B cell (primary cell): ENCODE data around the gene FTL. TPM values are rescaled to one million over a fixed set of nuclear protein-coding genes. Genes with fewer than 3 reads are reported as not detected.
A peak's percentile ranks its signal among the peaks of the same experiment; 100 is the strongest.

Experiments used
- ATAC-seq: fragments of 200-7000 bp; cut with Tn5 transposase; one replicate; pipeline ENCODE4 v1.10.0; 2021; ENCODE audit warnings: low read depth, mild to moderate bottlenecking, moderate number of reproducible peaks, moderate library complexity
- CTCF ChIA-PET: fragments of 350-600 bp; sonication (Branson Sonifier 250); formaldehyde crosslinking; loops from one replicate; lab custom pipeline; 2021; ENCODE audit warnings: antibody characterized with exemption, inconsistent platforms; lab: Charles Lee
- POLR2A ChIA-PET: fragments of 350-600 bp; sonication (Branson Sonifier 250); formaldehyde crosslinking; loops from one replicate; lab custom pipeline; 2021; ENCODE audit warnings: antibody characterized with exemption; lab: Charles Lee
- DNase-seq: peaks from one replicate; pipeline ENCODE4 v3.0.0; 2013
- H2AFZ ChIP-seq: 2 replicates; pipeline ENCODE4 v1.6.1; 2012; ENCODE audit warnings: mild to moderate bottlenecking, low read depth, low read length; ENCODE audit not compliant: insufficient read depth, poor library complexity, severe bottlenecking
- H3K27ac ChIP-seq, 2 donors: 1 replicate in 1 of 2; 2 replicates in 1 of 2; pipeline ENCODE4 v1.5.1; 2012 to 2013; ENCODE audit warnings: low read length in 2 of 2, mild to moderate bottlenecking in 2 of 2, moderate library complexity in 1 of 2
- H3K27me3 ChIP-seq, 4 experiments: fragments of 200-600 bp in 1 of 4; sonication (generic) in 1 of 4; replicated peaks in 1 of 4; 1 replicate in 2 of 4; 2 replicates in 2 of 4; pipeline versions ENCODE4 v1.6.1 to v1.7.0; 2013 to 2016; ENCODE audit warnings: low read length in 3 of 4, mild to moderate bottlenecking in 2 of 4, mixed read lengths in 1 of 4, moderate library complexity in 1 of 4; ENCODE audit not compliant: insufficient read depth in 4 of 4, control insufficient read depth in 3 of 4; ENCODE audit errors: control extremely low read depth in 1 of 4
- H3K36me3 ChIP-seq, 2 experiments: replicated peaks in 1 of 2; 1 replicate in 1 of 2; 2 replicates in 1 of 2; pipeline versions ENCODE4 v1.6.1 to v1.7.1; 2013; ENCODE audit warnings: low read length in 1 of 2; ENCODE audit not compliant: insufficient read depth in 2 of 2, control insufficient read depth in 1 of 2; ENCODE audit errors: control extremely low read depth in 1 of 2, extremely low read depth in 1 of 2
- H3K4me1 ChIP-seq, 2 donors: fragments of 200-600 bp in 1 of 2; sonication (generic) in 1 of 2; 1 replicate in 1 of 2; 2 replicates in 1 of 2; pipeline versions ENCODE4 v1.5.1 to v1.6.1; 2013 to 2017; ENCODE audit warnings: low read length in 2 of 2; ENCODE audit not compliant: control insufficient read depth in 2 of 2, insufficient read depth in 2 of 2
- H3K4me2 ChIP-seq: replicated peaks from 2 replicates; pipeline ENCODE3; 2012; ENCODE audit warnings: mild to moderate bottlenecking, low read depth, low read length; ENCODE audit not compliant: poor library complexity, severe bottlenecking
- H3K4me3 ChIP-seq, 5 experiments: fragments of 200-600 bp in 1 of 5; sonication (generic) in 1 of 5; 1 replicate in 3 of 5; 2 replicates in 2 of 5; pipeline versions ENCODE4 v1.5.1 to v1.7.0; 2011 to 2016; ENCODE audit warnings: low read length in 4 of 5, mild to moderate bottlenecking in 4 of 5, low read depth in 2 of 5, control low read depth in 1 of 5, moderate library complexity in 1 of 5; ENCODE audit not compliant: insufficient read depth in 1 of 5; ENCODE audit errors: control extremely low read depth in 1 of 5, extremely low read depth in 1 of 5
- H3K79me2 ChIP-seq: fragments of 200-600 bp; sonication (generic); one replicate; pipeline ENCODE4 v1.6.0; 2016; ENCODE audit warnings: low read length; ENCODE audit not compliant: control insufficient read depth, insufficient read depth
- H3K9ac ChIP-seq: fragments of 200-600 bp; sonication (generic); 2 replicates; pipeline ENCODE4 v1.6.1; 2017; ENCODE audit warnings: mild to moderate bottlenecking, low read length, moderate library complexity
- H3K9me3 ChIP-seq, 3 donors: one replicate each; pipeline versions ENCODE4 v1.6.1 to v1.7.1; 2013; ENCODE audit warnings: low read length in 2 of 3; ENCODE audit not compliant: control insufficient read depth in 2 of 3, insufficient read depth in 1 of 3; ENCODE audit errors: control extremely low read depth in 1 of 3
- H4K20me1 ChIP-seq: 2 replicates; pipeline ENCODE4 v1.6.0; 2012; ENCODE audit warnings: mild to moderate bottlenecking, low read length; ENCODE audit not compliant: insufficient read depth, control insufficient read depth, poor library complexity, severe bottlenecking
- H3K27ac Mint-ChIP-seq: one replicate; pipeline ENCODE4 v1.8.0; 2021; ENCODE audit warnings: mixed read lengths
- H3K27me3 Mint-ChIP-seq: one replicate; pipeline ENCODE4 v1.8.0; 2021; ENCODE audit warnings: mixed read lengths
- H3K4me1 Mint-ChIP-seq: one replicate; pipeline ENCODE4 v1.8.0; 2021; ENCODE audit warnings: mixed read lengths
- H3K4me3 Mint-ChIP-seq: one replicate; pipeline ENCODE4 v1.8.0; 2021; ENCODE audit warnings: mixed read lengths
- H3K9me3 Mint-ChIP-seq: one replicate; pipeline ENCODE4 v1.8.0; 2022; ENCODE audit warnings: mixed read lengths; ENCODE audit not compliant: insufficient read depth
- EZH2 ChIP-seq: IDR thresholded peaks from 2 replicates; pipeline ENCODE4 v1.6.1; 2012; ENCODE audit warnings: borderline replicate concordance, low read depth, mild to moderate bottlenecking, moderate library complexity, low read length; ENCODE audit not compliant: insufficient read depth, poor library complexity, severe bottlenecking
- WGBS: methylation state at CpG from one replicate; pipeline ENCODE4 v1.1.5; 2013; ENCODE audit warnings: missing lambda C conversion rate; ENCODE audit not compliant: insufficient coverage; 5-methylcytosine and 5-hydroxymethylcytosine counted together
- intact Hi-C: fragments of 100-400 bp; cut with micrococcal nuclease; formaldehyde crosslinking; loops from one replicate; pipeline ENCODE4 v1.10.0; 2022
- polyA plus RNA-seq: library from polyadenylated mRNA; depleted of rRNA; stranded (reverse); fragments of >200 nt; gene quantifications from 2 replicates; pipeline ENCODE4 v1.2.3, GENCODE V29; 2012
- total RNA-seq, 2 donors: library from RNA; stranded (reverse); fragments of 120-200 nt in 1 of 2; gene quantifications; 1 replicate in 1 of 2; 2 replicates in 1 of 2; pipeline versions ENCODE4 v1.2.3 to v1.2.4, GENCODE V29; 2013 to 2022
- TF ChIP-seq, protein P1 (sequence below): fragments of 200-600 bp; IDR thresholded peaks from one replicate; pipeline ENCODE4 v1.8.0; 2022; ENCODE audit warnings: antibody characterized with exemption, mild to moderate bottlenecking

FTL gene
- total and polyA plus RNA-seq, 2 donors (not counting 1 experiment from before 2014, with no cell fraction given) = 832 to 937 TPM

DNA sequence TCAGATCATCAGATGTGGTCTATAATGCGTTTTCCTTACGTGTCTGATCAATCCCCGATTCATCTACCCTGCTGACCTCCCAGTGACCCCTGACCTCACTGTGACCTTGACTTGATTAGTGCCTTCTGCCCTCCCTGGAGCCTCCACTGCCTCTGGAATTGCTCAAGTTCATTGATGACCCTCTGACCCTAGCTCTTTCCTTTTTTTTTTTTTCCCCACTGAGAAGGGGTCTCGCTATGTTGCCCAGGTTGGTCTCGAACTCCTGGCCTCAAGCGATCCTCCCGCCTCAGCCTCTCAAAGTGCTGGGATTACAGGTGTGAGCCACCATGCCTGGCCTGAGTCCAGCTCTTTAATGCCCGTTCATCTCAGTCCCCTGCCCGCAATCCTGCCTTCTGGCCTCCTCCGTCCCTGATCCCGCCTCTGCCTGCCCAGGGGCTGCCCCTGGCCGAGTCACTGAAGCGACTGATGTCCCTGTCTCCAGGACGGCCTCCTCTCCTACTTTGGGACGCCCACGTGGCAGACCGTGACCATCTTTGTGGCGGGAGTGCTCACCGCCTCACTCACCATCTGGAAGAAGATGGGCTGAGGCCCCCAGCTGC, 4.0 kb upstream of the FTL start:
- 95% methylated on average over 17 of the region's 19 CpGs for WGBS
- Histone ChIP-seq H2AFZ (no peak overlapping the region), H3K79me2 (peaks cover 27% of the 10 kb centered on the region), H4K20me1 (peaks cover 8% of the 10 kb centered on the region), H3K4me3 (no peak overlapping the region), H3K4me2 (no peak overlapping the region), H3K27me3 (no peaks in the 10 kb centered on the region), H3K36me3 (peaks cover 1 to 7% of the 10 kb centered on the region in 2 experiments), H3K9me3 (no peaks in the 10 kb centered on the region), H3K4me1 (peaks cover 31 to 37% of the 10 kb centered on the region in 2 donors), H3K27ac (peak overlapping the region in 1 of 2 donors; percentile 88), H3K9ac (no peak overlapping the region)
- H3K27me3 Mint-ChIP-seq = no peaks in the 10 kb centered on the region
- ATAC-seq = no peak
- peaks cover 52% of the 10 kb centered on the region for H3K4me1 Mint-ChIP-seq
- DNase-seq = no peak
- ChIA-PET POLR2A (interaction anchor here (0.7 to 1.5 kb wide), 3 partner anchors 88 to 324 kb away, joined by 3 to 6 read pairs (median 4); partner anchors contain the start of gene DBP), CTCF (interaction anchor here (1.5 to 2.4 kb wide), 3 partner anchors 9 to 32 kb away, joined by 4 to 8 read pairs (median 8); partner anchors contain the start of genes GYS1 and RUVBL2)
- TF ChIP-seq, protein P1, sequence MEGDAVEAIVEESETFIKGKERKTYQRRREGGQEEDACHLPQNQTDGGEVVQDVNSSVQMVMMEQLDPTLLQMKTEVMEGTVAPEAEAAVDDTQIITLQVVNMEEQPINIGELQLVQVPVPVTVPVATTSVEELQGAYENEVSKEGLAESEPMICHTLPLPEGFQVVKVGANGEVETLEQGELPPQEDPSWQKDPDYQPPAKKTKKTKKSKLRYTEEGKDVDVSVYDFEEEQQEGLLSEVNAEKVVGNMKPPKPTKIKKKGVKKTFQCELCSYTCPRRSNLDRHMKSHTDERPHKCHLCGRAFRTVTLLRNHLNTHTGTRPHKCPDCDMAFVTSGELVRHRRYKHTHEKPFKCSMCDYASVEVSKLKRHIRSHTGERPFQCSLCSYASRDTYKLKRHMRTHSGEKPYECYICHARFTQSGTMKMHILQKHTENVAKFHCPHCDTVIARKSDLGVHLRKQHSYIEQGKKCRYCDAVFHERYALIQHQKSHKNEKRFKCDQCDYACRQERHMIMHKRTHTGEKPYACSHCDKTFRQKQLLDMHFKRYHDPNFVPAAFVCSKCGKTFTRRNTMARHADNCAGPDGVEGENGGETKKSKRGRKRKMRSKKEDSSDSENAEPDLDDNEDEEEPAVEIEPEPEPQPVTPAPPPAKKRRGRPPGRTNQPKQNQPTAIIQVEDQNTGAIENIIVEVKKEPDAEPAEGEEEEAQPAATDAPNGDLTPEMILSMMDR = no peak
- TF ChIP-seq EZH2 = no peak
- H3K27ac Mint-ChIP-seq = no peak overlapping the region
- no peaks in the 10 kb centered on the region for H3K9me3 Mint-ChIP-seq
- intact Hi-C loops = no loop called here
- H3K4me3 Mint-ChIP-seq = no peak overlapping the region

DNA sequence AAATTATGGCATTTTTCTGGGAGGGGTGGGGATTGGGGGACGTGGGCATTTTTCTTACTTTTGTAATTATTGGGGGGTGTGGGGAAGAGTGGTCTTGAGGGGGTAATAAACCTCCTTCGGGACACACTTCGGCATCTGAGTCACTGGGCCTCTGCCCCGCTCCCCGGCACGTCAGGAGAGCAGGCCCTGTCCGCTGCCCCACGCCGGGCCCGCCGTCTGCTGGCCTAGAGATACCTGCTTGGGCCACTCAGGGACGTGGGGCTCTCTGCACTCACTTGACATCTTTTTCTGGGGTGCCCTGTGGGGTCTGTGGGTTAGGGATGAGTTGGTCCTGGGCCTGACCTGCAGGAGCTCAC, 3.5 kb upstream of the FTL start:
- Histone ChIP-seq H3K27ac (peak overlapping the region; percentile 85 to 88), H3K79me2 (peaks cover 30% of the 10 kb centered on the region), H3K27me3 (no peaks in the 10 kb centered on the region), H4K20me1 (peaks cover 13% of the 10 kb centered on the region), H3K4me2 (peak overlapping the region; percentile 75), H3K4me1 (peaks cover 36 to 42% of the 10 kb centered on the region in 2 donors), H3K9me3 (no peaks in the 10 kb centered on the region), H2AFZ (no peak overlapping the region), H3K36me3 (peaks cover 0 to 9% of the 10 kb centered on the region in 2 experiments), H3K4me3 (no peak overlapping the region), H3K9ac (peak overlapping the region; percentile 50)
- CTCF ChIA-PET = interaction anchor here (1.5 kb wide), 2 partner anchors 9 to 32 kb away, joined by 4 to 8 read pairs; partner anchors contain the start of genes GYS1 and RUVBL2
- Mint-ChIP-seq H3K27me3 (no peaks in the 10 kb centered on the region), H3K9me3 (no peaks in the 10 kb centered on the region), H3K4me1 (peaks cover 54% of the 10 kb centered on the region), H3K27ac (peak overlapping the region; percentile 93), H3K4me3 (peak overlapping the region; percentile 64)
- DNase-seq = no peak
- POLR2A ChIA-PET = interaction anchor here (0.7 to 1.5 kb wide), 5 partner anchors 10 to 324 kb away, joined by 3 to 6 read pairs (median 4); partner anchors contain the start of gene DBP
- 92% methylated on average over 11 of the region's 12 CpGs for WGBS
- no peak for ATAC-seq
- intact Hi-C loops = no loop called here
- TF ChIP-seq EZH2 = no peak
- TF ChIP-seq, protein P1 = no peak
